ENCODE results near the gene MYBPC3.
A peak's percentile ranks its signal among the peaks of the same experiment; 100 is the strongest.
"Not testable (repeated sequence)": the region's sequence is repeated elsewhere in the genome, so short reads cannot be mapped to it uniquely, and the experiment has no call there.

MYBPC3 gene

GRCh38 chr11:47317064-47317828 lies 35.3 kb downstream of the MYBPC3 start:
- FAIRE-seq = peak; percentile 50
- no peak for DNase-seq (ENCODE audit: insufficient read length, low spot score)
- no peak for TF ChIP-seq TAF1 (IDR thresholded peaks at IDR 0.05; ENCODE audit: low read depth, low read length)
- TF ChIP-seq POU2F2 (IDR thresholded peaks at IDR 0.05; ENCODE audit: low read depth, low read length) = no peak
- no peak for TF ChIP-seq SPI1 (IDR thresholded peaks at IDR 0.05; ENCODE audit: low read depth, low read length)
- TF ChIP-seq PAX5 (IDR thresholded peaks at IDR 0.05; ENCODE audit: insufficient read depth, low read length, severe bottlenecking) = no peak
- no peak for TF ChIP-seq POLR2AphosphoS5 (IDR thresholded peaks at IDR 0.05; ENCODE audit: low read depth, low read length)
- no peak for TF ChIP-seq POLR2A (IDR thresholded peaks at IDR 0.05; ENCODE audit: low read depth, low read length)

- not testable (repeated sequence) for FAIRE-seq; DNase-seq (ENCODE audit: insufficient read length, low spot score)
Measured at GRCh38 chr11:47316501-47316900, 36.0 kb downstream of the MYBPC3 start.

DNA sequence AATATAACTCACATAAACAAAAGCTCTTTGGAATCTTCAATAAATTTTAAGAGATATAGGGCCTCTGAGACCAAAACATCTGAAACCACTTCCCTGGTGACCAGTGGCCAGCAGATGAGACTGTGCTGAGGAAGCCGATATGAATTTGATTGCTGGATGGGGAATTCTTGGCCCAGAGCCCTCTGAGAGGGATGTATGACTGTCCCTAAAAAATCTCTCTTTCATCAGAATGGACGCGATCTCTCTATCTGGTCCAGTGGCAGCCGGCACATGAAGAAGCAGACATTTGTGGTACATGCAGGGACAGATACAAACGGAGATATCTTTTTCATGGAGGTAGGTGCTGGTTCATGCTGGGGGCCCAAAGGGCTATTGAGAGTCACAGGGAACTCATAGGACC lies 37.5 kb downstream of the MYBPC3 start:
- no peak for FAIRE-seq
- TF ChIP-seq SPI1 (IDR thresholded peaks at IDR 0.05; ENCODE audit: low read depth, low read length) = no peak
- TF ChIP-seq POU2F2 (IDR thresholded peaks at IDR 0.05; ENCODE audit: low read depth, low read length) = no peak
- no peak for TF ChIP-seq POLR2A (IDR thresholded peaks at IDR 0.05; ENCODE audit: low read depth, low read length)
- TF ChIP-seq POLR2AphosphoS5 (IDR thresholded peaks at IDR 0.05; ENCODE audit: low read depth, low read length) = no peak
- TF ChIP-seq PAX5 (IDR thresholded peaks at IDR 0.05; ENCODE audit: insufficient read depth, low read length, severe bottlenecking) = no peak
- no peak for TF ChIP-seq TAF1 (IDR thresholded peaks at IDR 0.05; ENCODE audit: low read depth, low read length)
- DNase-seq (ENCODE audit: insufficient read length, low spot score) = no peak

- FAIRE-seq = no peak
- TF ChIP-seq SPI1 (IDR thresholded peaks at IDR 0.05; ENCODE audit: low read depth, low read length) (no peak), POLR2A (IDR thresholded peaks at IDR 0.05; ENCODE audit: low read depth, low read length) (no peak), POLR2AphosphoS5 (IDR thresholded peaks at IDR 0.05; ENCODE audit: low read depth, low read length) (no peak), POU2F2 (IDR thresholded peaks at IDR 0.05; ENCODE audit: low read depth, low read length) (no peak), TAF1 (IDR thresholded peaks at IDR 0.05; ENCODE audit: low read depth, low read length) (no peak)
- no peak for DNase-seq (ENCODE audit: insufficient read length, low spot score)
Measured at GRCh38 chr11:47308050-47308823, 44.3 kb downstream of the MYBPC3 start.

DNA sequence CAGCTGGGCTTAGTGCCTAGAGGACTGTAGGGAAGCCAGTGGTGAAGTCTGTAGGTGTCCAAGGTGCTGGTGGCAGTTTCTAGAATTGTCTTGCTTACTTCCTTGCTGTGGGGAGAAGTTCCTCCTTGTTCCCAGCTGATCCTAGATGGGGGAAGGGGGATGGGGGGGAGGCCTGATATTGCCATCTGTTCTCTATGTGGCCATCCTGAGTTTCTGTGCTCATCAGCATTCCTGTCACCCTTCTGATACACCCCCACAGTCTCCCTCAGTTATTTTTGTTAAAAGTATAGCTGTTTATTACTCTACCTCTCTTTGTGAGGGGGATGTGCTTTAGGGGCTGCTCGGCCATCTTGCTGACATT lies 46.0 kb downstream of the MYBPC3 start:
- FAIRE-seq = no peak
- TF ChIP-seq TAF1 (IDR thresholded peaks at IDR 0.05; ENCODE audit: low read depth, low read length) (no peak), POU2F2 (IDR thresholded peaks at IDR 0.05; ENCODE audit: low read depth, low read length) (no peak), POLR2AphosphoS5 (IDR thresholded peaks at IDR 0.05; ENCODE audit: low read depth, low read length) (no peak), SPI1 (IDR thresholded peaks at IDR 0.05; ENCODE audit: low read depth, low read length) (no peak), POLR2A (IDR thresholded peaks at IDR 0.05; ENCODE audit: low read depth, low read length) (no peak), PAX5 (IDR thresholded peaks at IDR 0.05; ENCODE audit: insufficient read depth, low read length, severe bottlenecking) (no peak)
- DNase-seq (ENCODE audit: insufficient read length, low spot score) = no peak

DNA sequence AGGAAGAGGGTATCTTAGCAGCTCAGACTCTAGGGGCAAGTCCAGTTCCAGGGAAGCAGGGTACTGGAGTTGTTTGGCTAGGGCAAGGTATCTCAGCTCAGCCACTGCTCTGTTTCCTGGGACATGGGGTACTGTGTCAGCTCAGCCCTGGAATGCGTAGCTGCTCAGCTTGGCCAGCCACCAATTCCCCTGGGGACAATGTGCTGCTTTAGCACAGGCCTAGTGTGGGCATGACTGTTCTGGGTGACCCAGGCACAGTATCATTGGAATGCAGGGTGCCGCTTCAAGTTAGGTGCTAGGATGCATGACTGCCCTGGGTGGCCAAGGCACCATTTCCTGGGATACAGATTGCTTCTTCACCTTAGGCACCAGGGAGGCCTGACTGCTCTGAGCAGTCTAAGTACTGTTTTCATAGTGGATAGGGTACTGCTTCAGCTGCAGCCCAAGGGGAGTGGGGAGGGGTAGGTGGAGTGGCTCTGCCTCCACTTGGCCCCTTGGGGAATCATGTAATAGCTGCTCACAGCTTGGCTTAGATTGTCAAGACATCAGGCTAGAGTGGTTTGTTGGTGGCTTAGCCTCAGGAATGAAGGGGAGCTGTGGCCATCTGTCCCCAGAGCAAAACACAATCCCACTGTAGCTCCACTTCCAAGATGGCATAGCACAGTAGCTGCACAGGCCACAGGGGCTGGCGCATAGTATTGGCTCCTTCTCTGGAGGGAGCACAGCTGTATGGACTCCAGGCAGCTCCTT lies 46.6 kb downstream of the MYBPC3 start:
- no peak for TF ChIP-seq TAF1 (IDR thresholded peaks at IDR 0.05; ENCODE audit: low read depth, low read length)
- no peak for DNase-seq (ENCODE audit: insufficient read length, low spot score)
- FAIRE-seq = no peak

GRCh38 chr11:47302853-47303252 lies 49.6 kb downstream of the MYBPC3 start:
- TF ChIP-seq POLR2A (IDR thresholded peaks at IDR 0.05; ENCODE audit: low read depth, low read length) = no peak
- TF ChIP-seq TAF1 (IDR thresholded peaks at IDR 0.05; ENCODE audit: low read depth, low read length) = no peak
- no peak for TF ChIP-seq POU2F2 (IDR thresholded peaks at IDR 0.05; ENCODE audit: low read depth, low read length)
- TF ChIP-seq POLR2AphosphoS5 (IDR thresholded peaks at IDR 0.05; ENCODE audit: low read depth, low read length) = no peak
- no peak for TF ChIP-seq PAX5 (IDR thresholded peaks at IDR 0.05; ENCODE audit: insufficient read depth, low read length, severe bottlenecking)
- no peak for TF ChIP-seq SPI1 (IDR thresholded peaks at IDR 0.05; ENCODE audit: low read depth, low read length)
- DNase-seq (ENCODE audit: insufficient read length, low spot score) = no peak
- no peak for FAIRE-seq

GRCh38 chr11:47299078-47299477 lies 53.4 kb downstream of the MYBPC3 start:
- TF ChIP-seq PAX5 (IDR thresholded peaks at IDR 0.05; ENCODE audit: insufficient read depth, low read length, severe bottlenecking) (no peak), POLR2AphosphoS5 (IDR thresholded peaks at IDR 0.05; ENCODE audit: low read depth, low read length) (no peak), TAF1 (IDR thresholded peaks at IDR 0.05; ENCODE audit: low read depth, low read length) (no peak), POLR2A (IDR thresholded peaks at IDR 0.05; ENCODE audit: low read depth, low read length) (no peak)
- DNase-seq (ENCODE audit: insufficient read length, low spot score) (no peak), FAIRE-seq (no peak)

GRCh38 chr11:47296045-47296444 lies 56.5 kb downstream of the MYBPC3 start:
- no peak for TF ChIP-seq POLR2AphosphoS5 (IDR thresholded peaks at IDR 0.05; ENCODE audit: low read depth, low read length)
- TF ChIP-seq TAF1 (IDR thresholded peaks at IDR 0.05; ENCODE audit: low read depth, low read length) = no peak
- TF ChIP-seq SPI1 (IDR thresholded peaks at IDR 0.05; ENCODE audit: low read depth, low read length) = no peak
- TF ChIP-seq POLR2A (IDR thresholded peaks at IDR 0.05; ENCODE audit: low read depth, low read length) = no peak
- TF ChIP-seq POU2F2 (IDR thresholded peaks at IDR 0.05; ENCODE audit: low read depth, low read length) = no peak
- TF ChIP-seq PAX5 (IDR thresholded peaks at IDR 0.05; ENCODE audit: insufficient read depth, low read length, severe bottlenecking) = no peak
- FAIRE-seq (no peak), DNase-seq (ENCODE audit: insufficient read length, low spot score) (no peak)
